GM18909 (cell line): Measurements from ENCODE around the gene DSTYK.
"Not testable (repeated sequence)": the region's sequence is repeated elsewhere in the genome, so short reads cannot be mapped to it uniquely, and the experiment has no call there.

ENCODE experiments used
- ATAC-seq: cut with Tn5 transposase; IDR thresholded peaks from one replicate; pipeline ENCODE4 v1.9.1; 2021; ENCODE audit warnings: mild to moderate bottlenecking; ENCODE audit not compliant: unreplicated experiment, poor library complexity

DSTYK gene

GRCh38 chr1:205186191-205186590, 25.3 kb downstream of the DSTYK start:
- no peak for ATAC-seq

GRCh38 chr1:205183676-205184335, 27.7 kb downstream of the DSTYK start:
- ATAC-seq = no peak

GRCh38 chr1:205182930-205183329, 28.6 kb downstream of the DSTYK start:
- no peak for ATAC-seq

GRCh38 chr1:205180331-205180730, 31.2 kb downstream of the DSTYK start:
- ATAC-seq = not testable (repeated sequence)

- ATAC-seq = no peak
Observed at GRCh38 chr1:205179842-205180241, 31.7 kb downstream of the DSTYK start.

- no peak for ATAC-seq
Observed at GRCh38 chr1:205172729-205173366, 38.7 kb downstream of the DSTYK start.

- no peak for ATAC-seq
Observed at GRCh38 chr1:205171369-205171768, 40.1 kb downstream of the DSTYK start.

GRCh38 chr1:205170532-205171269, 40.8 kb downstream of the DSTYK start:
- no peak for ATAC-seq

GRCh38 chr1:205169248-205169647, 42.3 kb downstream of the DSTYK start:
- ATAC-seq = no peak

- ATAC-seq = no peak
Observed at GRCh38 chr1:205168291-205168690, 43.2 kb downstream of the DSTYK start.

GRCh38 chr1:205162301-205162700, 49.2 kb downstream of the DSTYK start:
- ATAC-seq = no peak

GRCh38 chr1:205161076-205161475, 50.4 kb downstream of the DSTYK start:
- ATAC-seq = no peak

GRCh38 chr1:205158048-205158616, 53.4 kb downstream of the DSTYK start:
- no peak for ATAC-seq

- not testable (repeated sequence) for ATAC-seq
Observed at GRCh38 chr1:205155665-205156377, 55.7 kb downstream of the DSTYK start.

- no peak for ATAC-seq
Observed at GRCh38 chr1:205152505-205152904, 59.0 kb downstream of the DSTYK start.

GRCh38 chr1:205150651-205151428, 60.7 kb downstream of the DSTYK start:
- ATAC-seq = no peak

- no peak for ATAC-seq
Observed at GRCh38 chr1:205147191-205147835, 64.2 kb downstream of the DSTYK start.

- no peak for ATAC-seq
Observed at GRCh38 chr1:205144751-205145150, 66.8 kb downstream of the DSTYK start.

- ATAC-seq = no peak
Observed at GRCh38 chr1:205144046-205144720, 67.3 kb downstream of the DSTYK start.
